K562 (cell line): ENCODE data around the gene CLTRN. TPM values are rescaled to one million over a fixed set of nuclear protein-coding genes. Genes with fewer than 3 reads are reported as not detected.

ENCODE experiments used
- ATAC-seq: fragments of 200-7000 bp; cut with Tn5 transposase; 3 replicates; pipeline ENCODE4 v1.9.1; 2020; ENCODE audit warnings: moderate library complexity
- BruUV-seq: library from RNA; stranded (reverse); fragments of 400-500 nt; replicated peaks from 2 replicates; lab custom pipeline; 2021; lab: Mats Ljungman, UMichigan
- CTCF ChIA-PET: fragments of 300-600 bp; formaldehyde crosslinking; extraction: SDS; loops from one replicate; lab custom pipeline; 2021; ENCODE audit warnings: low intra/inter-chr PET ratio; lab: Yijun Ruan, JAX
- POLR2A ChIA-PET: fragments of 300-600, 350-650 bp; sonication (Branson Sonifier 250); formaldehyde crosslinking; extraction: SDS; loops from one replicate; lab custom pipeline; 2021; ENCODE audit warnings: antibody characterized with exemption, inconsistent platforms; lab: Yijun Ruan, JAX
- DNase-seq, 4 experiments: peaks; one replicate each; pipeline versions ENCODE4 v3.0.0 to v3.0.0-alpha.2; 2011 to 2018; ENCODE audit warnings: low spot score in 3 of 4, mixed read lengths in 3 of 4; ENCODE audit errors: extremely low read depth in 1 of 4
- FAIRE-seq: peaks from 2 replicates; lab custom pipeline; 2011; peaks lifted over from hg19 to GRCh38; lab: Jason Lieb, UNC
- H2AFZ ChIP-seq: 2 replicates; pipeline ENCODE4 v1.6.0; 2011; ENCODE audit warnings: low read depth, low read length, control low read depth, inconsistent platforms
- H3K27ac ChIP-seq: fragments of 200-600 bp; 3 replicates; pipeline ENCODE4 v1.8.0; 2011; ENCODE audit warnings: low read depth, mild to moderate bottlenecking, control low read depth, inconsistent platforms, low read length, moderate library complexity, mixed read lengths; ENCODE audit errors: extremely low read depth
- H3K27me3 ChIP-seq, 2 experiments: fragments of 300-600 bp in 1 of 2; 2 replicates in 1 of 2; 3 replicates in 1 of 2; pipeline versions ENCODE4 v1.6.0 to v1.8.0; 2011; ENCODE audit warnings: inconsistent platforms in 2 of 2, low read length in 2 of 2, mild to moderate bottlenecking in 1 of 2, mixed read lengths in 1 of 2, moderate library complexity in 1 of 2; ENCODE audit not compliant: control insufficient read depth in 2 of 2, insufficient read depth in 2 of 2
- H3K36me3 ChIP-seq: fragments of 300-600 bp; 3 replicates; pipeline ENCODE4 v1.8.0; 2011; ENCODE audit warnings: mild to moderate bottlenecking, low read length, inconsistent platforms; ENCODE audit not compliant: control insufficient read depth, insufficient read depth
- H3K4me1 ChIP-seq, 2 experiments: fragments of 200-600 bp in 1 of 2; replicated peaks in 1 of 2; 2 replicates in 1 of 2; 3 replicates in 1 of 2; pipeline versions ENCODE4 v1.5.1 to v1.8.0; 2011; ENCODE audit warnings: inconsistent platforms in 2 of 2, low read length in 2 of 2, mild to moderate bottlenecking in 1 of 2, mixed read lengths in 1 of 2, moderate library complexity in 1 of 2; ENCODE audit not compliant: control insufficient read depth in 2 of 2, insufficient read depth in 2 of 2
- H3K4me2 ChIP-seq: 2 replicates; pipeline ENCODE4 v1.6.1; 2011; ENCODE audit warnings: low read length, control low read depth, inconsistent platforms, mixed read lengths; ENCODE audit not compliant: insufficient read depth
- H3K4me3 ChIP-seq: fragments of 200-600 bp; sonication (generic), shearing (Covaris generic); 2 replicates; pipeline ENCODE4 v1.5.1; 2016; ENCODE audit warnings: control low read depth, inconsistent platforms
- H3K79me2 ChIP-seq: fragments of 200-600 bp; 3 replicates; pipeline ENCODE4 v1.8.0; 2011; ENCODE audit warnings: low read length, inconsistent platforms; ENCODE audit not compliant: control insufficient read depth, insufficient read depth
- H3K9ac ChIP-seq, 2 experiments: 2 replicates each; pipeline versions ENCODE4 v1.6.0 to v1.6.1; 2011; ENCODE audit warnings: low read depth in 2 of 2, low read length in 2 of 2, control low read depth in 1 of 2, inconsistent platforms in 1 of 2, mild to moderate bottlenecking in 1 of 2, mixed read lengths in 1 of 2; ENCODE audit not compliant: insufficient read depth in 1 of 2
- H3K9me1 ChIP-seq: one replicate; pipeline ENCODE4 v1.6.0; 2011; ENCODE audit warnings: inconsistent platforms, mild to moderate bottlenecking, low read length, moderate library complexity; ENCODE audit not compliant: control insufficient read depth, insufficient read depth
- H3K9me3 ChIP-seq: replicated peaks from 2 replicates; pipeline ENCODE4 v1.5.1; 2011; ENCODE audit warnings: low read depth, low read length, inconsistent platforms; ENCODE audit not compliant: control insufficient read depth, insufficient read depth
- H4K20me1 ChIP-seq: replicated peaks from 2 replicates; pipeline ENCODE4 v1.6.1; 2011; ENCODE audit warnings: low read length, inconsistent platforms, mixed read lengths; ENCODE audit not compliant: control insufficient read depth, insufficient read depth
- CEBPB ChIP-seq: fragments of 450-650 bp; IDR thresholded peaks from 2 replicates; pipeline ENCODE4 v1.6.1; 2016; ENCODE audit warnings: missing genetic modification characterization, missing compliant biosample characterization
- CEBPG ChIP-seq, 3 experiments: fragments of 200-800 bp in 1 of 3; sonication (Bioruptor generic) in 1 of 3; sonication (generic) in 1 of 3; formaldehyde crosslinking in 1 of 3; IDR thresholded peaks in 2 of 3; conservative IDR thresholded peaks in 1 of 3; 2 replicates each; pipeline versions ENCODE4 v1.6.1 to v1.8.0; 2016 to 2022; ENCODE audit warnings: missing compliant biosample characterization in 2 of 3, missing genetic modification characterization in 2 of 3, mild to moderate bottlenecking in 1 of 3, missing genetic modification reagents in 1 of 3
- MED1 ChIP-seq: sonication (generic); formaldehyde crosslinking; IDR thresholded peaks from 2 replicates; pipeline ENCODE4 v1.8.1; 2023; ENCODE audit warnings: missing genetic modification reagents, borderline replicate concordance
- SP2 ChIP-seq: IDR thresholded peaks from 2 replicates; pipeline ENCODE4 v1.6.1; 2011; ENCODE audit warnings: mild to moderate bottlenecking, low read depth, low read length, moderate library complexity; ENCODE audit not compliant: poor library complexity, severe bottlenecking; ENCODE audit errors: extremely low read depth
- WGBS: fragments of 100-300 bp; shearing (Covaris generic); methylation state at CpG from one replicate; pipeline ENCODE4 v1.1.6; 2016; ENCODE audit warnings: low coverage, mixed read lengths; ENCODE audit not compliant: insufficient coverage; ENCODE audit errors: missing lambda C conversion rate; 5-methylcytosine and 5-hydroxymethylcytosine counted together
- in situ Hi-C: fragments of 300-500 bp; cut with MboI; formaldehyde crosslinking; loops from 4 replicates; pipeline ENCODE4 v1.15.0; 2018; ENCODE audit warnings: inconsistent platforms, mixed read lengths
- intact Hi-C: fragments of 100-400 bp; cut with micrococcal nuclease; formaldehyde crosslinking; loops from 2 replicates; pipeline ENCODE4 v1.14.2; 2022
- polyA plus RNA-seq, 8 experiments: library from polyadenylated mRNA; depleted of rRNA in 4 of 8; stranded (reverse) in 5 of 8; unstranded in 3 of 8; fragments of >200 nt; fragmentation: Nextera tagmentation in 2 of 8; fragmentation: Illumina TruSeq in 1 of 8; extraction: Ambion mirVana in 2 of 8; extraction: Trizol in 1 of 8; gene quantifications; 2 replicates each; pipeline versions ENCODE4 v1.2.1 to v1.2.3, GENCODE V29; 2011 to 2014; ENCODE audit warnings: inconsistent platforms in 1 of 8, missing spikeins in 1 of 8
- total RNA-seq, 7 experiments: library from RNA; depleted of rRNA in 6 of 7; stranded (reverse); fragments of >200 nt in 6 of 7; fragmentation: Illumina TruSeq in 2 of 7; extraction: Trizol in 2 of 7; gene quantifications; 2 replicates each; pipeline versions ENCODE4 v1.2.1 to v1.2.3, GENCODE V29; 2011 to 2021; ENCODE audit warnings: low replicate concordance in 1 of 7

Gene CLTRN
- total and polyA plus RNA-seq, 9 of the 15 experiments (the other 6 are each of a cell fraction or from before 2014, with no cell fraction given): 0.11 to 0.36 (median 0.18) TPM; not detected in 2

- TF ChIP-seq MED1 (no peak), SP2 (no peak), CEBPB (tag) (peak; percentile 80), CEBPG (CRISPR knock-in tag; IDR thresholded peaks at IDR 0.05) (no peak), CEBPG (tag; conservative IDR thresholded peaks at IDR 0.05 in 1 of 2, IDR thresholded peaks at IDR 0.05 in 1 of 2) (peak; percentile 53 to 73)
- Histone ChIP-seq H3K4me2 (no peak overlapping the region), H3K27me3 (no peaks in the 10 kb centered on the region; a peak in 1 of 5 replicates), H3K36me3 (no peaks in the 10 kb centered on the region), H3K9ac (no peak overlapping the region), H2AFZ (no peak overlapping the region), H3K27ac (no peak overlapping the region), H4K20me1 (no peaks in the 10 kb centered on the region), H3K79me2 (no peaks in the 10 kb centered on the region), H3K9me3 (no peaks in the 10 kb centered on the region), H3K4me1 (no peaks in the 10 kb centered on the region), H3K9me1 (no peaks in the 10 kb centered on the region), H3K4me3 (no peak overlapping the region)
- intact Hi-C loops (loop anchor here (2.0 to 5.0 kb wide), 2 partner anchors 76 to 147 kb away; no protein-coding TSS in a partner anchor), in situ Hi-C loops (loop anchor here (10.0 kb wide), 1 partner anchor 80 kb away; no protein-coding TSS in a partner anchor)
- no TSS peak for BruUV-seq
- no peak for DNase-seq
- ChIA-PET POLR2A (interaction anchor here (0.6 kb wide), 1 partner anchor 13 kb away, joined by 3 read pairs; no protein-coding TSS in a partner anchor), CTCF (no interaction called here)
- no peak for FAIRE-seq
- ATAC-seq: no peak
- WGBS: 38% methylated on average over 1 of the region's 1 CpG
These were observed 20.1 kb downstream of the CLTRN start for GRCh38 chrX:15644560-15644872.
